Endothelial cell of umbilical vein (primary cell): ENCODE results near the gene LYPLAL1. TPM values are rescaled to one million over a fixed set of nuclear protein-coding genes. Genes with fewer than 3 reads are reported as not detected.
A peak's percentile ranks its signal among the peaks of the same experiment; 100 is the strongest.

Source experiments
- BruUV-seq: library from RNA; stranded (reverse); fragments of 400-500 nt; replicated peaks from 2 replicates; lab custom pipeline; 2021; lab: Mats Ljungman, UMichigan
- CTCF ChIA-PET: fragments of 300-600, 350-600 bp; sonication (Branson Sonifier 250); formaldehyde crosslinking; loops from one replicate; lab custom pipeline; 2021; ENCODE audit warnings: antibody characterized with exemption, inconsistent platforms; lab: Charles Lee
- POLR2A ChIA-PET: fragments of 300-600, 350-600 bp; sonication (Branson Sonifier 250); formaldehyde crosslinking; loops from one replicate; lab custom pipeline; 2021; ENCODE audit warnings: antibody characterized with exemption, inconsistent platforms; lab: Charles Lee
- DNase-seq: peaks from one replicate; pipeline ENCODE4 v3.0.0-alpha.2; 2011; ENCODE audit warnings: low read depth, low spot score
- FAIRE-seq: peaks from 2 replicates; lab custom pipeline; 2011; peaks lifted over from hg19 to GRCh38; lab: Jason Lieb, UNC
- H2AFZ ChIP-seq: 2 replicates; pipeline ENCODE4 v1.6.0; 2012; ENCODE audit warnings: low read depth, low read length, control low read depth, inconsistent platforms
- H3K27ac ChIP-seq: 2 replicates; pipeline ENCODE4 v1.5.1; 2011; ENCODE audit warnings: low read depth, mild to moderate bottlenecking, control low read depth, low read length, moderate library complexity; ENCODE audit not compliant: insufficient read depth
- H3K27me3 ChIP-seq, 2 experiments: 2 replicates each; pipeline versions ENCODE4 v1.6.0 to v1.6.1; 2011; ENCODE audit warnings: low read length in 2 of 2, mixed read lengths in 1 of 2; ENCODE audit not compliant: control insufficient read depth in 2 of 2, insufficient read depth in 2 of 2
- H3K36me3 ChIP-seq, 2 experiments: 2 replicates in 1 of 2; 3 replicates in 1 of 2; pipeline ENCODE4 v1.5.1; 2011; ENCODE audit warnings: low read length in 2 of 2, mild to moderate bottlenecking in 1 of 2, moderate library complexity in 1 of 2; ENCODE audit not compliant: control insufficient read depth in 2 of 2, insufficient read depth in 2 of 2; ENCODE audit errors: extremely low read depth in 1 of 2
- H3K4me1 ChIP-seq: 3 replicates; pipeline ENCODE4 v1.5.1; 2011; ENCODE audit warnings: mild to moderate bottlenecking, low read length; ENCODE audit not compliant: control insufficient read depth, insufficient read depth; ENCODE audit errors: extremely low read depth
- H3K4me2 ChIP-seq: 2 replicates; pipeline ENCODE4 v1.6.1; 2011; ENCODE audit warnings: low read length, control low read depth, mixed read lengths; ENCODE audit not compliant: insufficient read depth
- H3K4me3 ChIP-seq, 3 experiments: fragments of 200-600 bp in 1 of 3; sonication (generic), shearing (Covaris generic) in 1 of 3; replicated peaks in 1 of 3; 2 replicates each; pipeline ENCODE4 v1.5.1; 2011 to 2016; ENCODE audit warnings: control low read depth in 3 of 3, low read length in 3 of 3, mild to moderate bottlenecking in 2 of 3, inconsistent platforms in 1 of 3, low read depth in 1 of 3, moderate library complexity in 1 of 3; ENCODE audit not compliant: insufficient read depth in 1 of 3
- H3K79me2 ChIP-seq: 2 replicates; pipeline ENCODE4 v1.6.0; 2012; ENCODE audit warnings: low read length, inconsistent platforms; ENCODE audit not compliant: control insufficient read depth, insufficient read depth
- H3K9ac ChIP-seq: replicated peaks from 2 replicates; pipeline ENCODE3; 2011; ENCODE audit warnings: low read length, control low read depth; ENCODE audit not compliant: insufficient read depth; ENCODE audit errors: extremely low read depth
- H3K9me1 ChIP-seq: replicated peaks from 3 replicates; pipeline ENCODE4 v1.6.0; 2011; ENCODE audit warnings: mild to moderate bottlenecking, low read length; ENCODE audit not compliant: control insufficient read depth, insufficient read depth; ENCODE audit errors: extremely low read depth
- H3K9me3 ChIP-seq: replicated peaks from 2 replicates; pipeline ENCODE4 v1.5.1; 2012; ENCODE audit warnings: low read length, inconsistent platforms; ENCODE audit not compliant: control insufficient read depth, insufficient read depth
- H4K20me1 ChIP-seq: replicated peaks from 2 replicates; pipeline ENCODE3; 2011; ENCODE audit warnings: mild to moderate bottlenecking, low read length; ENCODE audit not compliant: control insufficient read depth, insufficient read depth; ENCODE audit errors: extremely low read depth
- CTCF ChIP-seq, 2 donors: IDR thresholded peaks; 1 replicate in 1 of 2; 2 replicates in 1 of 2; pipeline ENCODE4 v1.5.1; 2011; ENCODE audit warnings: low read length in 2 of 2, mild to moderate bottlenecking in 2 of 2, moderate library complexity in 2 of 2, control low read depth in 1 of 2, inconsistent platforms in 1 of 2, low read depth in 1 of 2; ENCODE audit not compliant: insufficient read depth in 1 of 2; ENCODE audit errors: extremely low read depth in 1 of 2
- EZH2 ChIP-seq: IDR thresholded peaks from 2 replicates; pipeline ENCODE4 v1.6.1; 2012; ENCODE audit warnings: borderline replicate concordance, low read depth, mild to moderate bottlenecking, moderate library complexity, low read length, inconsistent platforms; ENCODE audit not compliant: severe bottlenecking
- FOS ChIP-seq: IDR thresholded peaks from 2 replicates; pipeline ENCODE4 v1.6.1; 2011; ENCODE audit warnings: mild to moderate bottlenecking, low read length, moderate library complexity, borderline replicate concordance; ENCODE audit not compliant: insufficient read depth
- GATA2 ChIP-seq: IDR thresholded peaks from 2 replicates; pipeline ENCODE4 v1.7.0; 2011; ENCODE audit warnings: low read depth, mild to moderate bottlenecking, moderate library complexity, mixed read lengths, low read length; ENCODE audit not compliant: insufficient read length, insufficient read depth
- JUN ChIP-seq: IDR thresholded peaks from 2 replicates; pipeline ENCODE4 v1.6.1; 2011; ENCODE audit warnings: borderline replicate concordance, low read depth; ENCODE audit not compliant: insufficient read length, insufficient read depth
- MAX ChIP-seq: IDR thresholded peaks from 2 replicates; pipeline ENCODE4 v1.6.1; 2011; ENCODE audit not compliant: insufficient read depth, insufficient read length
- MYC ChIP-seq: IDR thresholded peaks from one replicate; pipeline ENCODE4 v1.6.1; 2011; ENCODE audit warnings: mild to moderate bottlenecking, low read depth, low read length
- POLR2A ChIP-seq: IDR thresholded peaks from 2 replicates; pipeline ENCODE4 v1.6.1; 2012; ENCODE audit warnings: low read depth, mild to moderate bottlenecking, control low read depth, low read length
- POLR2AphosphoS5 ChIP-seq: IDR thresholded peaks from 2 replicates; pipeline ENCODE4 v1.6.1; 2012; ENCODE audit warnings: low read depth, mild to moderate bottlenecking, control low read depth, low read length, moderate library complexity; ENCODE audit not compliant: insufficient read depth
- dilution Hi-C: fragments of 300-500 bp; cut with MboI; formaldehyde crosslinking; loops from one replicate; pipeline ENCODE4 v1.15.0; 2019; ENCODE audit warnings: low sequenced_read_pairs; ENCODE audit not compliant: extremely low pct_ligation_motif_present
- intact Hi-C: fragments of 100-400 bp; cut with micrococcal nuclease; formaldehyde crosslinking; loops from one replicate; pipeline ENCODE4 v1.10.0; 2022
- polyA plus RNA-seq, 4 experiments: library from polyadenylated mRNA; depleted of rRNA in 3 of 4; stranded (reverse) in 3 of 4; unstranded in 1 of 4; fragments of >200 nt; gene quantifications; 2 replicates each; pipeline versions ENCODE4 v1.2.1 to v1.2.3, GENCODE V29; 2011 to 2012; ENCODE audit warnings: missing spikeins in 1 of 4
- total RNA-seq: library from RNA; stranded (reverse); gene quantifications from 2 replicates; pipeline ENCODE4 v1.2.3, GENCODE V29; 2021

Gene LYPLAL1
- total and polyA plus RNA-seq, 2 donors (not counting 3 experiments of a cell fraction or from before 2014, with no cell fraction given) = 7.4 to 25.4 TPM

- Histone ChIP-seq H3K9ac (no peak overlapping the region), H3K4me1 (peaks cover 15% of the 10 kb centered on the region), H2AFZ (no peak overlapping the region), H3K36me3 (no peaks in the 10 kb centered on the region), H3K4me2 (no peak overlapping the region), H3K4me3 (no peak overlapping the region), H3K9me3 (no peaks in the 10 kb centered on the region), H4K20me1 (no peaks in the 10 kb centered on the region), H3K27ac (no peak overlapping the region), H3K27me3 (no peaks in the 10 kb centered on the region), H3K9me1 (no peaks in the 10 kb centered on the region), H3K79me2 (peaks cover 22% of the 10 kb centered on the region)
- POLR2A ChIA-PET = no interaction called here
- no peak for TF ChIP-seq CTCF (IDR thresholded peaks at IDR 0.05; ENCODE audit: extremely low read depth in 1 of 2, insufficient read depth in 1 of 2, low read depth in 1 of 2, low read length in 2 of 2)
- no peak for TF ChIP-seq JUN
- no peak for TF ChIP-seq POLR2A
- no peak for TF ChIP-seq EZH2
- no peak for TF ChIP-seq POLR2AphosphoS5
- TF ChIP-seq FOS = no peak
- no peak for TF ChIP-seq MYC
- no peak for TF ChIP-seq GATA2
- TF ChIP-seq MAX = no peak
- BruUV-seq = no TSS peak
- intact Hi-C loops = no loop called here
- CTCF ChIA-PET = interaction anchor here (1.4 kb wide), 1 partner anchor 10 kb away, joined by 3 read pairs; no protein-coding TSS in a partner anchor
- peak; percentile 31 for DNase-seq
- dilution Hi-C loops = no loop called here
- no peak for FAIRE-seq
These were observed 3.7 kb downstream of the LYPLAL1 start for GRCh38 chr1:219177363-219177762.
